Upper lobe of left lung (tissue), 6 donors: Measurements from ENCODE around the gene LIPC. TPM values are rescaled to one million over a fixed set of nuclear protein-coding genes. Genes with fewer than 3 reads are reported as not detected.

Source experiments
- ATAC-seq, 2 donors: fragments of 200-7000 bp; cut with Tn5 transposase; one replicate each; pipeline ENCODE4 v1.9.1; 2022; ENCODE audit warnings: mild to moderate bottlenecking in 2 of 2, moderate library complexity in 2 of 2; ENCODE audit not compliant: low FRiP score in 2 of 2
- DNase-seq, 2 donors: peaks; one replicate each; pipeline ENCODE4 v3.0.0-alpha.2; 2019 to 2020
- H3K27ac ChIP-seq, 4 donors: fragments of 200-600 bp; sonication (generic); one replicate each; pipeline ENCODE4 v1.5.1; 2016 to 2019
- H3K27me3 ChIP-seq, 4 donors: fragments of 200-600 bp; sonication (generic); one replicate each; pipeline ENCODE4 v1.5.1; 2017 to 2019
- H3K36me3 ChIP-seq, 4 donors: fragments of 200-600 bp; sonication (generic); one replicate each; pipeline ENCODE4 v1.5.1; 2016 to 2019
- H3K4me1 ChIP-seq, 4 donors: fragments of 200-600 bp; sonication (generic); one replicate each; pipeline ENCODE4 v1.5.1; 2018 to 2019
- H3K4me3 ChIP-seq, 4 donors: fragments of 200-600 bp; sonication (generic); one replicate each; pipeline ENCODE4 v1.5.1; 2017 to 2019; ENCODE audit warnings: mild to moderate bottlenecking in 2 of 4, moderate library complexity in 1 of 4
- H3K9me3 ChIP-seq, 4 donors: fragments of 200-600 bp; sonication (generic); one replicate each; pipeline ENCODE4 v1.5.1; 2018 to 2019
- EP300 ChIP-seq, 4 donors: sonication (generic); formaldehyde crosslinking; IDR thresholded peaks; one replicate each; pipeline ENCODE4 v1.5.1; 2017; ENCODE audit warnings: antibody characterized with exemption in 4 of 4, control low read depth in 2 of 4
- POLR2A ChIP-seq, 4 donors: fragments of 450-650 bp; IDR thresholded peaks; one replicate each; pipeline ENCODE4 v1.5.1; 2016 to 2017; ENCODE audit warnings: antibody characterized with exemption in 4 of 4, mild to moderate bottlenecking in 2 of 4
- POLR2AphosphoS5 ChIP-seq, 2 donors: sonication (generic); formaldehyde crosslinking; IDR thresholded peaks; one replicate each; pipeline ENCODE4 v1.5.1; 2017; ENCODE audit warnings: antibody characterized with exemption in 2 of 2
- WGBS, 2 donors: methylation state at CpG; one replicate each; pipeline ENCODE4 v1.1.5; 2017 to 2018; 5-methylcytosine and 5-hydroxymethylcytosine counted together
- total RNA-seq, 6 donors: library from RNA; depleted of rRNA in 4 of 6; stranded (reverse); fragments of >200 nt in 4 of 6; gene quantifications; one replicate each; pipeline versions ENCODE4 v1.1.0 to v1.2.1, GENCODE V29; 2016 to 2021
- TF ChIP-seq, protein P1 (sequence below), 6 experiments: fragments of 450-650 bp in 4 of 6; fragments of 200-600 bp in 2 of 6; sonication (generic) in 2 of 6; IDR thresholded peaks; one replicate each; pipeline ENCODE4 v1.5.1; 2016 to 2019; ENCODE audit warnings: antibody characterized with exemption in 6 of 6
- donor health status: DM: no; HTN: no; CAD: no; lungs with moderate emphysema.
- donor health status: DM: no; HTN: yes; CAD: no; lungs with severe emphysema.

LIPC gene
- total RNA-seq, 6 donors from 2014 or later: 0.40 to 0.89 (median 0.75) TPM; not detected in 2

DNA sequence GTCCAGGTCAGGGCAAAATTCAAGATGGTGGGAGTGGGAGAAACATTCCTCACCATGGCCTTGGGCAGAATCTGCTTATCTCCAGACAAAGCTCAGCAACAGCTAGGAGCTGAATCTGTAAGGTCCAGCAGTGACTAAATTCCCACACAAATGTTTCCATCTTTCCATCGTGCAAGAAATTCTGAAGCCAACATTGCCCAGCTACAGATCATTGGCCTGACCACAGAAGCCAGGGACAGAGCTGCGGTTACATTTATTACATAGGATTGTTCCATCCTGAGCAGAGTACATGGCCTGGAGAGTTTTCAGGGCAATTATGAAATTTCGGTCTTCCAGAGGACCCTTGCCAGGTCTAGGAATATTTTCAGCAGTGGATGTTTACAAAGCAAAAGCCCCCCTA lies 100.3 kb downstream of the LIPC start:
- DNase-seq (no peak), ATAC-seq (no peak)
- 88 to 98% methylated on average over 3 of the region's 3 CpGs for WGBS, 2 donors
- H3K27ac ChIP-seq: no peak overlapping the region
- TF ChIP-seq EP300 (IDR thresholded peaks at IDR 0.05) (no peak), POLR2AphosphoS5 (IDR thresholded peaks at IDR 0.05) (no peak), POLR2A (IDR thresholded peaks at IDR 0.05) (no peak)
- TF ChIP-seq, protein P1, sequence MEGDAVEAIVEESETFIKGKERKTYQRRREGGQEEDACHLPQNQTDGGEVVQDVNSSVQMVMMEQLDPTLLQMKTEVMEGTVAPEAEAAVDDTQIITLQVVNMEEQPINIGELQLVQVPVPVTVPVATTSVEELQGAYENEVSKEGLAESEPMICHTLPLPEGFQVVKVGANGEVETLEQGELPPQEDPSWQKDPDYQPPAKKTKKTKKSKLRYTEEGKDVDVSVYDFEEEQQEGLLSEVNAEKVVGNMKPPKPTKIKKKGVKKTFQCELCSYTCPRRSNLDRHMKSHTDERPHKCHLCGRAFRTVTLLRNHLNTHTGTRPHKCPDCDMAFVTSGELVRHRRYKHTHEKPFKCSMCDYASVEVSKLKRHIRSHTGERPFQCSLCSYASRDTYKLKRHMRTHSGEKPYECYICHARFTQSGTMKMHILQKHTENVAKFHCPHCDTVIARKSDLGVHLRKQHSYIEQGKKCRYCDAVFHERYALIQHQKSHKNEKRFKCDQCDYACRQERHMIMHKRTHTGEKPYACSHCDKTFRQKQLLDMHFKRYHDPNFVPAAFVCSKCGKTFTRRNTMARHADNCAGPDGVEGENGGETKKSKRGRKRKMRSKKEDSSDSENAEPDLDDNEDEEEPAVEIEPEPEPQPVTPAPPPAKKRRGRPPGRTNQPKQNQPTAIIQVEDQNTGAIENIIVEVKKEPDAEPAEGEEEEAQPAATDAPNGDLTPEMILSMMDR (IDR thresholded peaks at IDR 0.05): no peak
- H3K4me1 ChIP-seq: peaks cover 0 to 5% (median under 1%) of the 10 kb centered on the region in 4 donors
- no peak overlapping the region for H3K4me3 ChIP-seq
- no peaks in the 10 kb centered on the region for H3K27me3 ChIP-seq
- no peaks in the 10 kb centered on the region for H3K36me3 ChIP-seq
- no peaks in the 10 kb centered on the region for H3K9me3 ChIP-seq

DNA sequence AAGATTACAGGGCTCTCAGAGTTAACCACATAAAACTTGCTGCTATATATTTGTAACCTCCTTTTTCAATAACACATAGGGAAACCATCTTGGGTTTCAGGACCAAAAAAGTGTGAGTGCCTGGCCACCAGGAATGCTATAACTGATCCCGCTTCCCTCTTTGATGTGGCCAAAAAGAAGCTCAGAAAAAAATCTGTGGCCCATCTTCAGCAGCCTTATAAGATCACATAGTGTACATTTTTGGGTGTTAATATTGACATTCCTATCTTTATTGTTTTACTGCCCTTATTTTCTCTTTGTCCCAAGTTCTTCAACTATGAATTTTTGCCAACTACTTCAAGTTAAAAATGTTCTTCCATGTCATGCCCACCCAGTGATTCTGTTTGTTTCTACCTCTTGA lies 102.8 kb downstream of the LIPC start:
- Histone ChIP-seq H3K36me3 (no peaks in the 10 kb centered on the region), H3K4me3 (no peak overlapping the region), H3K27me3 (no peaks in the 10 kb centered on the region), H3K27ac (no peak overlapping the region), H3K4me1 (no peaks in the 10 kb centered on the region), H3K9me3 (no peaks in the 10 kb centered on the region)
- no peak for TF ChIP-seq POLR2A (IDR thresholded peaks at IDR 0.05)
- TF ChIP-seq POLR2AphosphoS5 (IDR thresholded peaks at IDR 0.05): no peak
- no peak for TF ChIP-seq EP300 (IDR thresholded peaks at IDR 0.05)
- TF ChIP-seq, protein P1 (IDR thresholded peaks at IDR 0.05): no peak
- DNase-seq (no peak), ATAC-seq (no peak)
- WGBS, 2 donors: 93 to 94% methylated on average over 1 of the region's 1 CpG

DNA sequence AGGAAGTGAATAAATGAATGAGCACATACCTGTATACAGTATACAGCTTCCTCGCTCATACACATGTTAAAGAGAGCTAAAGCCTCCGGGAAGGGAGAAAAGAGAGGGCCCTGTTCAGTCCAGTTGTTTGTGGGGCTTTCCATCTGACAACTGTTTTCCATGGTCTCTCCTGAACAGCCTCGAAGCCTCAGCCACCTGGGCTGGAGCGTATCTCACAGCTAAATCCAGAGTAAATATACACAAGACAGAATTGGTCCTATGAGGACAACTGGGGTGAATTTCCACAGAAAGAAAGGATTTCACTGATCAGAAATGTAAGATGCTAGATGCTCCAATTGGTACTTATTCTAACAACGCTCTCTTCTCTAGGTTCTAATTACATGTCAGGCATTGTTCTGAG lies 103.5 kb downstream of the LIPC start:
- ATAC-seq (no peak), DNase-seq (no peak)
- Histone ChIP-seq H3K4me3 (no peak overlapping the region), H3K36me3 (no peaks in the 10 kb centered on the region), H3K4me1 (no peaks in the 10 kb centered on the region), H3K27me3 (no peaks in the 10 kb centered on the region), H3K27ac (no peak overlapping the region), H3K9me3 (no peaks in the 10 kb centered on the region)
- no peak for TF ChIP-seq POLR2AphosphoS5 (IDR thresholded peaks at IDR 0.05)
- TF ChIP-seq EP300 (IDR thresholded peaks at IDR 0.05): no peak
- TF ChIP-seq, protein P1 (IDR thresholded peaks at IDR 0.05): no peak
- TF ChIP-seq POLR2A (IDR thresholded peaks at IDR 0.05): no peak
- 86 to 93% methylated on average over 5 of the region's 5 CpGs for WGBS, 2 donors

DNA sequence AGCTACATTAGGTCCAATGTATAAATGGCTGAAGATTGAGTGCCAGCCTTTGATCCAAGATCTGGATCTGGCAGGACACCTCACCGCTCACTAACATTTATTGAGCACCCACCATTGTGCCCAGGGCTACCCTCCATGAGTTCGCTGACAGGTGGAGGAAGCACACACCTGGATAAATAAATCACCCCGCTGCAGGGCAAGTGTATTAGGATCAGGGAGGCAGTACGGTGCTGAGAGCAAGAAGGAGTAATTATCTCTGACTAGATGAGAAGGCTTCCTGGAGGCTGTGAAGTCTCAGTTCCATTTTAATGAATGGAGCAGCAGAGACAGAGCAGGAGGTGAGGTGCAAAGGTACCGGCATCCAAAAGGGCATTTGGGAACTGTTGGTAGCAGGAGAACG lies 104.1 kb downstream of the LIPC start:
- no peak overlapping the region for H3K4me3 ChIP-seq
- H3K27me3 ChIP-seq: no peaks in the 10 kb centered on the region
- no peaks in the 10 kb centered on the region for H3K9me3 ChIP-seq
- WGBS, 2 donors: 90 to 93% methylated on average over 6 of the region's 6 CpGs
- H3K27ac ChIP-seq: no peak overlapping the region
- DNase-seq (no peak), ATAC-seq (no peak)
- H3K4me1 ChIP-seq: no peaks in the 10 kb centered on the region
- H3K36me3 ChIP-seq: no peaks in the 10 kb centered on the region
- no peak for TF ChIP-seq POLR2A (IDR thresholded peaks at IDR 0.05)

DNA sequence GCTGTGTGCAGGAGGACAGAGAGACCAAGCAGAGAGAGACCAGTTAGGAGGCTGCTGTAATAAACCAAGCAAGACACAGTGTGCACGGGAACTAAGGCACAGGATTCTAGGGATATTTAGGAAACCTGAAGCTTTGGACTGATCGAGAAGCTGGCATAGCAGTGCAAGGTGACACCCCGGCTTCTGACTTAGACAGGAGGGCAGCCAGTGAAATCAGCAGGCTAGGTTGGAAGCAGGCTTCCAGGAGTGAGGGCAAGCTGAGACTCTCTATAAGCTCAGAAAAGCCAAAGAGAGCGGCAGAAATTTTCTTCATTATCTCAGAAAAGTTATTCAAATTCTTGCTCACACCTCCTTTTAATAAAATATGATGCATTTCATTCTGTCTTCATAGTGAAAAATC lies 104.6 kb downstream of the LIPC start:
- Histone ChIP-seq H3K4me3 (no peak overlapping the region), H3K27ac (no peak overlapping the region), H3K36me3 (no peaks in the 10 kb centered on the region), H3K4me1 (no peaks in the 10 kb centered on the region), H3K27me3 (no peaks in the 10 kb centered on the region), H3K9me3 (no peaks in the 10 kb centered on the region)
- WGBS, 2 donors: 85 to 88% methylated on average over 4 of the region's 4 CpGs
- no peak for TF ChIP-seq EP300 (IDR thresholded peaks at IDR 0.05)
- TF ChIP-seq, protein P1 (IDR thresholded peaks at IDR 0.05): no peak
- TF ChIP-seq POLR2AphosphoS5 (IDR thresholded peaks at IDR 0.05): no peak
- TF ChIP-seq POLR2A (IDR thresholded peaks at IDR 0.05): no peak
- DNase-seq: no peak
- no peak for ATAC-seq
